ENCODE measurements around the gene ARMC10.
"Not testable (repeated sequence)": the region's sequence is repeated elsewhere in the genome, so short reads cannot be mapped to it uniquely, and the experiment has no call there.

The ARMC10 gene

DNA sequence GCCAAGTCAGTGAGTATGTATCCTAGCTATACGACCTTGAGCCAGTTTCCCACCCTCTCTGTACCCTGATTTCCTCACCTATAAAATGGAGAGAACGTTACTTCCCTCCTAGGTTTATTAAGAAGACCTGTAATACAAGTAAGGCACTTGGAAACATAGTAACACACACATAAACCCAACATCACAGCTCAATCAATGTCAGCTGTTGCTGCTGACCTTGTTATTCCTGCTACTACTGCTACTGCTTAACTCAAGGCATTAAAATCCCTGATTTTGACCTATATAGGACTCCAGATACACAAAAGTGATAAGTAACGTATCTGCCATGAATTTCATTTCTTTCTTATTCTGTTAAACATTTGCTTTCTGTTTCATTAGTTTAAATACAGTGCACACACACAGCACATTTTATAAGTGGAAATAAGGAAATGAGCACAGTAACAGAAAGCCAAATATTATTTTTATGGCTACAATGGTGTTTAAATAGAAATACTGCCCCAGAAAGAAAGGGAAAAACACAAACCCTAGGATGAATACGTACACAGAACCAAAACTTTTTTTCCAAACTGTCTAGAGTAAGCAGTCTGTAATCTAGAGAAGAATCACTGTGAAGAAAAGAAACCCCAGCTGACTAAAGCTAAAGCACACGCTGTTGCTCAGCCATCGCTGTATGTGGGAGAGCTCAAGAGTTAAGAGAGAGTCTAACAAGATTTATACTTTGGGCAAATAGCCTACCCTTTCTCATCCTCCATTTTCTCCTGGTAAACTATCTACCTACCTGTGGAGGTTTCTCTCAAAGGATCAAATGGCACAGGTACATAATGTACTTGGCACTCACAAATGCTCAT is 55.0 kb downstream of the ARMC10 start:
- DNase-seq, result no peak

DNA sequence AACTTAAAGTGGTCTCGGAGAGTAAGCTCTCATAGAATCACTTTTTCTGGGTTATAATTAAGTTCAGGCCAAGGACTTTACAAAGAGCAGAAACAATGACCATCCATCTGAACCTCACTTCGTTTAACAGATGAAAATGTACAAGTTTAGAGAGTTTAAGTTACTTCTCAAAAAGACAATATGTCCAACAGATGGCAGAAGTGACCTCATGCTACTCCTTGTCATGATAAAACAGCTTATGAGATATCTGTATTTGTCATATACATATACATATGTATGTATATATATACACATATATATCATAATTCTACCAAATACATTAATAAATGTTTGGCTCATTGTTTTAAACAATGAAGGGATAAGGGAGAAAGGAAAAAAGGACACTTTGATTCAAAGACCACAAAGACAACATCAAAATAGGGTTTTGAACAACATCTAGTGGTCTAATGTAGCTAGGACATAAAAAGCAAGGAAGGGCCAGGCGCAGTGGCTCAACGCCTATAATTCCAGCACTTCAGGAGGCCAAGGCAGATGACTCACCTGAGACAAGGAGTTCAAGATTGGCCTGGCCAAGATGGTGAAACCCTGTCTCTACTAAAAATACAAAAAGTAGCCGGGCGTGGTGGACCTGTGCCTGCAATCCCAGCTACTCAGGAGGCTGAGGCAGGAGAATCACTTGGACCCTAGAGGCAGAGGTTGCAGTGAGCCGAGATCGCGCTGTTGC is 56.1 kb downstream of the ARMC10 start:
- DNase-seq, result no peak

DNA sequence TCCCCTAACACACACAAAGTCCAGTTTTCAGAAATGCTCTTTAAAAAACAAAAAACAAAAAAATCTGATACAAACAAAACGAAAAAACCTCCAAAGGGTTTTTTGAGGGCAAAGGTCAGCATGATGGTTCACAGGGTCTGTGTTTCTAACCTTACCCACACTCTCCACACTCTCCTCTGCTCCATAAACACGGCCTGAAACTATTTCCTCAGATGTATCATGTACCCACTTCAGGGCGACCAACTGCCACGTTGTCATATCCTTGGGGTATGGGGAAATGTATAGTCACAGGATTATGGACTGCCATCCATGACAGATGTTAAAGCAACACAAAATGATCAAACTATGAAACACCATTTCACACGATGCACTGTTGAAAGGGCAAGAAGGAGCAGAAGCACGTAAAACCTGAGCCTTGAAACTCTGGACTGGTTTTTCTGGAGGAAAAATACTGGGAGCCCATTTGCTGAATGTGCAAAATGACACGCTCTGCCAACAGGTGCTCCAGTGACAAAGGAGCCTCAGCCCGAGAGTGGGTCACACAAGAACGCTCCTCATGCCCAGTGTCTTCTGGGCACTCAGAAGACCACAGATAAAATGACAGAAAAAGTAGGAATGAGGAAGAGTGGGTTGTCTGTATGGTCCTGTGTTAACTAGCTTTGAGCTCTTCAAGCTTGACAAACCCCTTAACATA is 58.2 kb downstream of the ARMC10 start:
- no peak for DNase-seq

DNA sequence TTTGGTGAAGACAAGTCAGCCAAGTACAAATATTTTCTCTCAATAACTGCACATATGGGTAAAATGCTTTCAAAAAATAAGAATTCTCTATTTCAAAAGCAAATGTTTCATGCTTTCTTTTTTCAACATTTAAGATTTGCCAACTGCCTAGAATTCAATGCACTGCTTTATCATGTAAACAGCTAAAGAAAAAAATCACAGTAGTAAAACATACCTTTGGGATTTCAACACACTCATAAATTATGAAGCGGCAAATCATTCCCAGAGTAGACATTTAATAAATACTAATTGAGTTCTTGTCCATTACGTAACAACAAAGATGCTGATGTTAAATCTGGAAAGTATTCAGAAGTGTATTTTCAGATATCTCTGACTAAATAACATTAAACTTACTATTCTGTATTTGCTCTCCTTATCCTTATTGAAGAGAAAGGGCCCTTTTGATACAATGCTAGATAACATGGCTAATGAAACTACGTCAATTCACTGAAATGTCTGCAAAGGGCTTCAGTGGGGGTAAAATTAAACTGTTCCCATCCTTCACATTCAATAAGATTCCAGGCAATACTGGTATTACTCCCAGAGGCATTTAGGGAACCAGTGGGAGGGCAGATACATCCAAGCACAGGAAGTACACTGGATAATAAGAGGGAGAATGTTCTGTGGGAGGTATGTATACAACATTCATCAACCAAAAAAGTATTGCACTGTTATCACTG is 60.1 kb downstream of the ARMC10 start:
- no peak for DNase-seq

DNA sequence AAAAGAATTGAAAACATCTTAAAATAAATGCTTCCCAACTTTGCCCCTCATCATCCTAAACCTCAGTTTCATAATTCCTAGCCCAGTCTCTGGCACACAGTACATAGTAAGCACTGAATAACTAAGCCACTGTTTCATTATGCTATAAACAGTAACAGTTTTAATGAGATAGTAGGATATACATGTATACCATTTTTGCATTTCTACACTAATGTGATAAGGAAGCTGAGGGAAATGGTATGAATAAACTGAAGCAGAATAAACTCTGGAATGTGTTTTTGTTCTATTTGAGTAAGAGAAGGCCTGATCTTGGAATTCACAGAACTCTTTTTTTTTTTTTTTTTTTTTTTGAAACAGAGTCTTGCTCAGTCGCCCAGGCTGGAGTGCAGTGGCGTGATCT is 65.1 kb downstream of the ARMC10 start:
- DNase-seq, result no peak

DNA sequence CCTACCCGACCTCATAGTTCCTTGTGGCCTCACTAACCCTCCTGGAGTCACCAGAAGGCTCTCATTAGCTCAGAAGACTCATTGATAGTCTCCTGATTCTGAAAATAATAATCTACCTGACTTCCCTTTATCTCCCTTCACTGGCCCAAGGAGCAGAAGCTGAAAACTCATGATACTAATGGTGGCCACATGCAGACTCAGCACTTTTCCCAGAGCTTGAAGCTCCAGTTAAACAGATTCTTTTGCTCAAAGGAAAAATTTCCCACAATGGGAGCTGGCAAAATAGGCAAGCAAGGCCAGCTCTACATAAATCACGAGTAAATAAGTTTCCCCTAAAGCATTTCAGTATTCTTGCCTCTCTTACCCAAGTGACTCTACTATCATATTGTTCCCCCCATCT is 65.7 kb downstream of the ARMC10 start:
- no peak for DNase-seq

DNA sequence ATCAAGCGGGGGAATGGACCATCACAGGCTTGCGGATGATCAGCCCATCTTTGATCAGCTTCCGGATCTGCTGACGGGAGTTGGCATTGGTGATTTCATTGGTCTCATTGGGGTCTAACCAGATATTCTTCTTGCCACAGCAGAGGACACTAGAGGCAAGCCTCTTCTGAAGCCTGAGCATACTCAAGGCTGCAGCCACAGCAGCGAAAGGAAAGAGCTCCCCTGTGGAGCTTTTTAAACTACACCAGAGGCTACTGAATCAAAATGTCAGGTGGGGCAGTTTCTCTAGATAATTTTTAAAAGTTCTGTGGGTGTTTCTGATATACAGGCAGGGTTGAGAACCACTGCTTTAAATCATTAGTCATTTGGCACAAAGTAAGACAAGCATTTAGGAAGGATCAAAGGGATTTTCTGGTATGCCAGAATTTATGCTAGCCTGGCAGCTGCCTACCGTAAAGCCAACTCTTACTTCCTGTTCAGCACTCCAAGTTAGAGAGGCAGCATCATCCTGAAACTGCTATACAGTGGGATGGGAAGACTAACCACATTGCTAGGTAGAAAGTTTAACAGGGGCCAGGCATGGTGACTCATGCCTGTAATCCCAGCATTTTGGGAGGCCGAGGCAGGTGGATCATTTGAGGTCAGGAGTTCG is 66.9 kb downstream of the ARMC10 start:
- no peak for DNase-seq

DNA sequence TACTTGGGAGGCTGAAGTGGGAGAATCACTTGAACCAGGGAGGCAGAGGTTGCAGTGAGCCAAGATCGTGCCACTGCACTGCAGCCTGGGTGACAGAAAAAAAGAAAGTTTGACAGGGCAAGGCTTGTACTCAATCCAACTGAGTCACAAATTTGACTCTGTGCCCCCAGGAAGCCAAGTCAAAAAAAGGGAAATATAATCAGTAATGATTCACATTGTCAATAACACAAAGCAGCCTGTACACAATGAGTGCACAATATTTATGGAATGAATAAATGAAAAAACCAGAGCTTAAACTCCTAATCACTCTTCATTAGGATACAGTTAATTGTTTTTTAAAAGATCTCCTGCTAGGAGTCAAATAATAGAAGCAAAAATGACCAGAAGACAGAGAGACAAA is 67.6 kb downstream of the ARMC10 start:
- DNase-seq, result no peak

DNA sequence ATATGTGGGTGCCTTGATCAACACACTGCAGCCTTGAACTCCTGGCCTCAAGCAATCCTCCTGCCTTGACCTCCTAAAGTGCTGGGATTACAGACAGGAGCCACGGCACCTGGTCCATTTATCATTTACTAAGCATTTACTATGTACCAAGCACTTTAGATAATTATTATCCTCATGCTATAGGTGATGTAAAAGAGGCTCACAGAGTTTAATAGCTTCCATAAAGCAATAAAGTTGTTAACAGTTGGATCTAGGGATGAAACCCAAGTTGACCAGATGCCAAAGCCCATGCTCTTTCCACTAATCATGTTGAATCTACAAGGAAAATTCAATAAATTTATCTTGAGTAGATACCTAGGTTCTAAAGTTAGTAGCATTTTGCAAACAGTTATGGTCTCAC is 68.9 kb downstream of the ARMC10 start:
- DNase-seq, result no peak

DNA sequence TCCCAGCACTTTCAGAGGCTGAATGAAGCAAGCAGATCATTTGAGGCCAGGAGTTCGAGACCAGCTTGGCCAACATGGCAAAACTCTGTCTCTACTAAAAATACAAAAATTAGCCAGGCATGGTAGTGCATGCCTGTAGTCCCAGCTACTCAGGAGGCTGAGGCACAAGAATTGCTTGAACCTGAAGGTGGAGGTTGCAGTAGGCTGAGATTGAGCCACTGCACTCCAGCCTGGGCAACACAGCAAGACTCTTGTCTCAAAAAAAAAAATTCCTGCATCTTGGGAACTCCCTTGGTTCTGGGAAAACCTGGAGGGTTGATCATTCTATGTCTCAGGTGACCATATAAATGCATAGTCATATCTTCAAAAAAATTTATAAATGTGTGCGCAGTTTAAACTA is 69.8 kb downstream of the ARMC10 start:
- DNase-seq, result not testable (repeated sequence)

DNA sequence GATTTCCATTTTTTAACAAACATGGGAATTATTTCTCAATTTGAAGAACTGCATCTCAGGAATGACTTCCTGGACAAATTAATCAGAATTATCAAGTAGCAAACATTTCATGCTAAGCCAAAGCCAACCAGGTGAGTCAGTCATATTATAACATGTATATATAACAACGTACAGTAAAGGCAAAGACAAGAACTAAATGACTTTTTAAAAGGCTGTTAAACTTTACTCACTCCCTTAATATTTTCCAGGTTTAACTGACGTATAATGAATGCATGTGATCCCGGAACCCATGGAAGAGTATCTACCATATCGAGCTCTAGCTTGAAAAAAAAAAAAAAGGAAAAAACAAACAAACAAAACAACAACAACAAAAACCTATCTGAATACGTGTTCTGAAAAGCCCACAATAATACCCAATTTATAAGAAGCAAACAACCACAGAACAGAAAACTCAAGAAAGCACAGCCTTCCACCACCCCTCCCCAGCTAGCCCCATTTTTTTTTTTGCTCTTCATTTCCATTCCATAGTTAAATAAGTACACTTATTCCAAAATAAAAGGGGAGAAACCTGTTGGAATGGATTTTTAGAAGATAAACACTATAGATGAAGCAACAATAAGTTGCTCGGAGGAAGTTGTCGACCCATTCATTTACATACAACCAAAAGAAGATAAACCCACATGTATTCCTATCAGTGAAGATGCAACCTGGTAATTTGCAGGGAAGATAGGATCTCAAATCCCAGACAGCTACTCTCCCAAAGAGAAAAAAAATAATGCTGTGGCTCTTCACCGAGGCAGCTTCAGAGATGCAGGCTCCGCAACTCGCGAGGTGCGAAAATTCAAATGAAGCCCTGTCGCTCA is 73.4 kb downstream of the ARMC10 start:
- DNase-seq, result no peak

All from NCI-H2227 treated with DMSO at 0.1 percent for 48 hours (cell line).